DMS53 treated with DMSO at 0.1 percent for 48 hours (cell line): ENCODE measurements around the gene CLSTN3.

Experiments used
- DNase-seq: peaks from one replicate; lab custom pipeline; 2025; ENCODE audit not compliant: unreplicated experiment; lab: John Stamatoyannopoulos, UW

CLSTN3 gene

GRCh38 chr12:7129872-7130691, at the start of gene CLSTN3:
TSS of gene CLSTN3 (plus strand) at chr12:7130371. CDS start at chr12:7130649, 278 bp downstream.
- peak; percentile 88 for DNase-seq

DNA sequence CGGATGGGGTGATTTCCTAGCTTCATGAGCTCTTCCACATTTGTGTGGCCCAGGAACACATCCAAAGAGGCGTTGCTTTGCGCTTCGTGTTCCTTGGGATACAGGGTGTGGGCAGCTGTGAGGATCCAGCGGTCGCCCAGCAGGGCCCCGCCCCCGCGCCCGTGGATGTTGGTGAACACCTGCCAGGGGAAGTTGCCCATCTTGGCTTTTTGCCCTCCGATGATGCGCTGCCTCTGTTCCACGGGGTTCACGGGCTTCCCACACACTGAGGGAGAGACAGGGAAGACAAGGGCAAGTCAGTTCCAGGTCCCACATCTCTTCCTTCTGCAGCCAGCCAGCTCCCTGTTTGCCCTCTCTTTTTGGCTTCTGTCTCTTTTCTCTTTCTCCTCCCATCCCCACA, 49.1 kb upstream of the CLSTN3 start:
- DNase-seq = no peak

DNA sequence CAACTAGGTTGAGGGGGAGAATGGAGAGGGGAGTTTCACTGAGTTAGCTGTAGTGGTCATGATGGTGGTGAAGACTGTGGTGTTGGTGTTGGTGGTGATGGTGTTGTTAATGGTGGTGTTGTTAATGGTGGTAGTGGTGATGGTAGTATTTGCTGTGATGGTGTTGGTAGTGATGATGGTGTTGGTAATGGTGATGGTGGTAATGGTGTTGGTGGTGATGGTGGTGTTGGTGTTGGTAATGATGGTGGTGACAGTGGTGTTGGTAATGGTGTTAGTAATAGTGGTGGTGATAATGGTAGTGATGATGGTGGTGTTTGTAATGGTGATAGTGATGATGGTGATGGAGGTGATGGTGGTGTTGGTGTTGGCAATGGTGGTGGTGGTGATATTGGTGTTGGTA, 47.0 kb upstream of the CLSTN3 start:
- no peak for DNase-seq

DNA sequence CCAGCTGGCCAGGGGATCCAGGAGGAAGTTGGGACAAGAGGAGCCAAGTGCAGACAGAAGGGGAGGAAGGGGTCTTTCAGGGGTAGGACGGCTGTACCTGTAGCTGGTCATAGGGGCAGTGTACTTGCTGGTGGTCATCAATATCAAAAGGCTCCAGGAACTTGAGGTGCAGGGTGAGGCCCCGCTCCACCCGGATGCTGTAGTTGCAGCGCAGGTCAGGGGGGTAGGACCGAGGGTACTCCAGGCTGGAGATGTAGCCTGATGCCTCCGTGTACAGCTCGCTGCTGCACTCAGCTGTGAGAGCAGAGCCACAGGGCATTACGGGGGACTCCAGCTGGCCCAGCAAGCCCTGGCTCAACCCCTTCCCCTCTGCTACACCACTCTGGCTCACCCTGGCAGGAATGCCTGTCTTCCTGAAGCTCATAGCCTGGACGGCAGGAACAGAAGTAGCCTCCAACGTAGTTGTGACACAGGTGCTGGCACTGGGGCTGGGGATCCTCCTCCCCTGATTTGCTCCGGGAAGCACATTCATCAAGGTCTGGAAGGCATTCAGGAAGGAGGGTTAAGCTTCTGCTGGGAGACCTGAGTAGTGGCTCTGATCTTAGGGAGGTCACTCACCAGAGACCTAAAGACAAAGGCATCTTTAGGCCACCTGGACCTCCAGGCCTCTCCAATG, 40.8 kb upstream of the CLSTN3 start:
- no peak for DNase-seq

DNA sequence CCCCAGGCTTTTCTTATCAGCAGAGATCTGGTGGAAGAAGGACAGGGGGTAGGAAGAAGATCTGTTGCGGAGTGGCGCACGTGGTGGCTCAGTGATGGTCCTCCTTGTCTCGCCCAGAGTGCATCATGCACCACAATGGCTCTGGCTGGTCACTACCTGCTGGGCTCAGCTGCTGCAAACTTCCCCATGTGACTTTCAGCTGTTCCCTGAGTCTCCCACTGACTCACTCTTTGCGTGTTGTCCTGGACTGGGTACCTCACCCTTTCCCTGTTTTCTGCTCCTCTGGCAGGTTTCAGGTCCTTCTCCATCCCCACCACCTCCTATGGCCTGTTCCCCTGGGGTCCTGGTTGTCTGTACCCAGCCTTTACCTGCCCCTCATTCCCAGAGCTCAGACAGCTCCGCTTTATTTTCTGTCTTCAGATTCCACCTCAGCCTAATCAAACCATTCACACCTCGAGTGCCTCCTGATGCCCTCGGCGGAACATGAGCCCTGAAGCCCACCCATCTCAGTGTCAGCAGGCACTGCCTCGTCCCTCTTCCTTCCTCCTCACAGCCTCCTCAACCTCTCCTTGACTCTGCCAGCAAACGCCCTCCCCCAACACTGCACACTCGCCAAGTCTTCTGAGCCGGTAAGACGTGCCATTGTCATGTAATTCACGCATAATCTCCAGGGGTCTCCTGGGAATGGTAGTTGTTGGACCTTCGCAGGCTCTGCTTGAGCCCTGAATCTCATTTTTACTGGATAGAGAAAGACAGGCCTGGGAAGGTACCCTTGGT, 39.8 kb upstream of the CLSTN3 start:
- no peak for DNase-seq

DNA sequence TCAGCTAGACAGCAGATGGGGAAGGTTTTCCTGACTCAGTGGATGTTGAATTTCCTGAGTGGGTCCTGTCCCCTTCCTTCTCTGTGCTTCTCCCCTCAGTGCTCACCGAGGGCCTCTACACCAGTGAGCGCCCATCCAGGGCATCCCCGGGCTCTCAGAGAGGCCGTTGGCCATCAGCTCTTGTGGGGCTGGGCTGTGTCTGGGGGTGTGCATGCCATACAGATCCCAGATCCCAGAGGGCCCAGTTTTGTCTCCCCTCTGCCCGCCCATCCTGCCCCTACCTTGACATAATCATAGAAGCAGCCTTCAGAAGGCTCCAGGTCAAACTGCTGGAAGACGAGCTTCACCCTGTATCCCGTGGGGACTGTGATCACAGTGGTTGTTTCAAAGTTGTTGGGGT, 39.0 kb upstream of the CLSTN3 start:
- no peak for DNase-seq

DNA sequence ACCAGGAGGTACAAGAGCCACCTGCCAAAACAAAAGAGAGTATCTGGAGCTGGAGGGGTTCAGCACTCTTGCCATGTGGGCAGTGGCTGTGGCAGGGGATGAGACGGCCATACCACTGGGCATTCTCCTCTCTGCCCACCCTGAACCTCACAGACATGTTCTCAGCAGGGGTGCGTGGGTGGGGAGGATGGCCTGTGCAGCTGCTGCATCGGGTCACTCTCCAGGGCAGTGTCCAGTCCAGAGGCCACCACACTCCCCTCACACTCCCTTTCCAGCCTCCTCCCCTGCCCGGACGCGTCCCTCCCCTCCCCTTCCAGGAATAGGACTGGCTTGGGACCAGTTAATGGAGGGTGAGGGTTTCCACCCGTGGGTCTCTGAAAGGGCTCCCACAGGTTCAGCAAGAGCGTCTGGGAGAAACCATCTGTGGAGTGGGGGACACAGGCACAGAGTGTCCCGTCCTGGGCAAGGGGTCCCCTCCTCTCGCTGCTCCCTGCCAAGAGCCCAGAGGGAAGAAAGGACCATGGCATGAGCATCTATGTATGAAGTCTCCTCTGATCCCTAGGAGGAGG, 38.4 kb upstream of the CLSTN3 start:
- DNase-seq = no peak

DNA sequence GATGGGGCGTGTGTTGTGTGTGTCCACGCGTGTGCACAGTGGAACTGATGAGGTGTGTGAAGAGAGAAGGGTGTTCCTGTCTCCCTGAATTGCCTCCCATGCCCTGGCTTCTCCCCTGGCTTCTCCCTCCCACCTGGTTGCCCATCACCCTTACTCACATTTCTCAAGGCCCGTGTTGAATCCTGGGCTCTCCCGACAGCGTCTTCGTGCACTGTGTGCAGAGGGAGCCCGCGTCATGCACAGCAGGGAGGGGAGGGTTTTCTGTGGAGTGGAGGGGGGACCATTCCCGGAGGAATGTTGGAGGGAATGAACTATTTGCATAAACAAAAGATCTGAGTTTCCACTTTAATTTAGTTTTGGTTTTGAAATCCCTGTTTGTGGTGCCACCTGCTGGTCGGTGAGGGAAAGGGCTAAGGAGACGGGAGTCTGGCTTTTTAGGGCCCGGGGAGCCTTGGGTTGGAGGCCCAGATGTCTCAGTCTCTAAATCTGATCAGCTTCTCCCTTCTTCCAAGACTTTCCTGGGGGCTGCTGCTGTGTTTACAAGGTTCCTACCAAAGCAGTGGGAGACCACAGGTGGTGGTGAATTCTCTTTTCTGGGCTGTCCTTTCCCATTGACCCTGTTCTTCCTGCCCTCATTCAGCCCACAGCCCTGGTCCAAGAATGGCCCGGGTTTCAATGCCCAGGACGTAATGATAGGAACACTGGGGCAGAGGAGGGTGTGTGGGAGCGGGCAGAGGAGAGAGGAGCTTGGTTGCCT, 37.8 kb upstream of the CLSTN3 start, which contains the start of gene C1R:
TSS of gene C1R (minus strand) at position 217 of the 757 bp plus-strand sequence. CDS start at position 160, 57 bp downstream.
- DNase-seq = peak; percentile 69

GRCh38 chr12:7092986-7093460, 37.1 kb upstream of the CLSTN3 start:
- no peak for DNase-seq

DNA sequence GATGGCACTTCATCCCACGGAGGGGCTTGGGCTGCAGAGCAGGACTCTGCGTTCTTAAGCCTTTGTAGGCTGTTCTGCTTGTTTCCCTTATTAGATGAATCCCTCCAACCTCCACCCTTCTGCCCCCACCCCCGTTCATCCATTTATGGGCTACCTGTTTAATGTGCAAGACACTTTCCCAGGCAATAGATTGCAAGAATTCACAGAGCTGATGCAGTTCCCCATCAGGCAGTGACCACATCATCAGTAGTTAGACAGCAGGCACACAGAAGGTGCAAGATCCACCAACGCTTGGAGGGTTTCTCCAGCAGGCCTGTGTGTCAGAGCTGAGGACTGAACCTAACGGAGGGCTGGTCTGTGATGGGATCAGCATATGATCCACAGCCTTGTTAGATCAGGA, 36.7 kb upstream of the CLSTN3 start:
- DNase-seq = no peak

DNA sequence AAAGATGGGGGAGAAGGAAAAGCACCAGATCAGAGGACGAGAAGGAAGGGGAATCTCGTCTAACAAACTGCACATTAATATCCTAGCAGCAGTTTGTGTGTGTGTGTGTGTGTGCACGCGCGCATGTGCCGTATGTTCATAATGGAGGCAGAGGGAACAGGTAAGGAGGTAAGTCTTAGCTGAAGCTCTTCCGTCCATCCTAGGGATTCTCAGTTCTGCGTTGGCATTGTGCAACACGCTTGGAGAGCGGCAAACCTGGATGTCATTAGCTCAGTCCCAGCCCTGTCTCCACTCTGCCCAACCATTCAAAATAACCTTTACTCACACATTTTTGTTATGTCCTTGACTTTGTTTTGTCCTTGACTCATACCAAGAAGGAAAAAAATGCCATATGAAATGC, 36.3 kb upstream of the CLSTN3 start:
- no peak for DNase-seq

DNA sequence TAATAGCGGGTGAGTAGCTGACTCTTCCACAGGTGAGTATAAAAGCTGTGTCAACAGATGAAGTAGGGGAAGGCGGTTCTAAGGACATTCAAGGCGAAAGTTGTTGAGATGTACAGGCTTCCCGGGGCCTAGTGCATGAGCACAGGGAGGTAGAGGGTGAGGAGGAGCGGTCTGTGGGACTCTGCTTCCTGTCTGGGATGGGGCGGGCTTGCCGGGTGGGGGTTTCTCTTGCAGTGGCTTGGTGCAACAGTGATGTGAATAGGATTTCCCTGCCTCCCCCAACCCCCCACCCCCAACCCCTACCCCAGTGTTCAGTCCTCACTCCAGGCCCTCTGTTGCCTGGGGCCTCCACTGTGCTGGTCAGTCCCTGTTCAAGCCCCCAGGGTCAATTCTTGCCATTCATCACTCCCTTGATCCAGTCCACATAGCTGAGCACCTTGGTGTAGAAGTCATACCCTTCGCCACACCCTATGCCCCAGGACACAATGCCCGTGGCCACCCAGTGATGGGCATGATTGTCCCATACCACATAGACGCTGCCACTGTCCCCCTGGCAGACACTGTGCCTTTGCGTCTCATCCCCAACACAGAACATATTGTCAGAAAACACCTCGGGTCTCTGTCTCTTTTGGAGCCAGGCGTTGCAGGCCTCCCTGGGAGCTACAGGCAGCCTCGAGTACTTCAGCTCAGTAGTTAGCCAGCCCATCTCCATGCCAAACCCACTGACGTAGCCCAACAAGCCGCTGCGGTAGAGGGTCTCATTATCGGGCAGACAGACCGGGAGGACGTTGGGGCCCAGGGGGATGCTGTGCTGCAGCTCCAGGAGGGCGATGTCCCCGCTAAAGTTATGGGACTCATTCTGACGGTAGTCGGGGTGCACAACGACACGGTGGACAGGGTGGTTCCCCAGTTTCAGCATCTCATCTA, 33.9 kb upstream of the CLSTN3 start:
- DNase-seq = no peak

- peak; percentile 80 for DNase-seq
Measured at GRCh38 chr12:7096979-7097378, 33.2 kb upstream of the CLSTN3 start.

DNA sequence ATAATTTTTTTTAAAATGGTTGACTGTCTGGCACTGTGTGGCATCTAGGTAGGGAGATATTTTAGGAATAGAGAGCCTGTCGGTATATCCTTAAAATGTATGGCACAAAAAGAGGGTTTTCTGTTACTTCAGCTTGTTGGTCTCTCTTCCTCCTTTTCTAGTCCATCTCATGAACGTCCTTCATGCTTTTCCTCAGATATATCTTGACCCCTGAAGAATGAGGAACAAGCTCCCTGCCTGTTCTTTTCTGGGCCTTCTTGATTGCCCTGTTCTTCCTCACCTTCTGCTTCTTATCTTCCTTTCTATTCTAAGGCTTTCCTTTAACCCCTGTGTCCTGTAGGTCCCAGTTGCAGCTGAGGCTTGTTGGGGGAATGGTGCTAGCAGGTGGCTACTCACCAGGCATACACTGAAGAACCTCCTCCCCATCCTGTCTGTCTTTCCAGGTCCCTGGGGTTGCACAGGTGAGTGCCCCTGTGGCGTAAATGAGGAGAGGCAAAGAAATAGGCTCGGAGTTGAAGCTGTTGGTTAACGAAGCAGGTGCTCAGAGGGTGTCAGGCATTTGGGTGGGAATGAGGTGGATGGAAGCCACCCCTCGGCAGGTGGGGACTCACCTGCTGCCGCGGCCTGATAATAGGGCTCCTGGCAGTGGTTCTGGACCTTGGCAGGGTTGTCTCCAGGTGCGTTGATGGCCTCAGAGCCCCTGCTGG, 30.7 kb upstream of the CLSTN3 start:
- DNase-seq = no peak

GRCh38 chr12:7100239-7100638, 29.9 kb upstream of the CLSTN3 start:
- no peak for DNase-seq

GRCh38 chr12:7101047-7101693, 29.0 kb upstream of the CLSTN3 start:
- no peak for DNase-seq

GRCh38 chr12:7101694-7102131, 28.5 kb upstream of the CLSTN3 start:
- no peak for DNase-seq

DNA sequence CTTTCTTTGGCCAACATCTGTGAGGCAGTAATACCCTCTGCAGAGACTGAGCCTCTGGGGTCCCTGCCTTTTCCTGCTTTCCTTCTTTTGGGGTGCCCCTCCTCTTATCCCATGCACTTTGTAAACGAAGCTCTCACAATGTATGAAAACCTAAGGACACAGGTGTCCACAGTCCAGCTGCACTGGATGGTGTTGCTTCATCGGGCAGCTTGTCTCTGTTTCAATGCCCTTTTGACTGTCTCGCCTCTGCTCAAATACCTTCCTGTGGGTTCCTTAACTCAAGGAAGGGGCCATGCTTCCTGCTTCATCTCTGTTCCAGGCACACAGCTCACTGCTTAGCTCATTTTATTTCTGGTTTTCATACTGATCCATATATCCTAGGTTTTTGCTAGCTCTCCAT, 27.6 kb upstream of the CLSTN3 start:
- no peak for DNase-seq
